Activated B cell treated with CpG ODN at 0.5 μM for 24 hours (primary cell): ENCODE measurements around the gene SP3. TPM values are rescaled to one million over a fixed set of nuclear protein-coding genes. Genes with fewer than 3 reads are reported as not detected.
A peak's percentile ranks its signal among the peaks of the same experiment; 100 is the strongest.

Source experiments
- ATAC-seq: fragments of 200-7000 bp; cut with Tn5 transposase; one replicate; pipeline ENCODE4 v1.10.0; 2021; ENCODE audit warnings: low read depth, mild to moderate bottlenecking, moderate library complexity
- CTCF ChIA-PET: fragments of 350-600 bp; sonication (Branson Sonifier 250); formaldehyde crosslinking; loops from one replicate; lab custom pipeline; 2021; ENCODE audit warnings: antibody characterized with exemption; lab: Charles Lee
- POLR2A ChIA-PET: fragments of 350-600 bp; sonication (Branson Sonifier 250); formaldehyde crosslinking; loops from one replicate; lab custom pipeline; 2021; ENCODE audit warnings: antibody characterized with exemption; lab: Charles Lee
- DNase-seq: peaks from one replicate; pipeline ENCODE4 v3.0.0; 2022
- H3K27ac Mint-ChIP-seq: one replicate; pipeline ENCODE4 v1.8.0; 2020; ENCODE audit warnings: mixed read lengths
- H3K27me3 Mint-ChIP-seq: one replicate; pipeline ENCODE4 v1.8.0; 2021; ENCODE audit warnings: mixed read lengths
- H3K36me3 Mint-ChIP-seq: one replicate; pipeline ENCODE4 v1.8.0; 2021; ENCODE audit warnings: low read depth, mixed read lengths
- H3K4me1 Mint-ChIP-seq: one replicate; pipeline ENCODE4 v1.8.0; 2021; ENCODE audit warnings: mixed read lengths
- H3K4me3 Mint-ChIP-seq: one replicate; pipeline ENCODE4 v1.8.0; 2020; ENCODE audit warnings: mild to moderate bottlenecking, mixed read lengths
- H3K9me3 Mint-ChIP-seq: one replicate; pipeline ENCODE4 v1.8.0; 2020; ENCODE audit warnings: mixed read lengths
- intact Hi-C: fragments of 100-400 bp; cut with micrococcal nuclease; formaldehyde crosslinking; loops from one replicate; pipeline ENCODE4 v1.15.1; 2024
- total RNA-seq: library from RNA; stranded (reverse); gene quantifications from 2 replicates; pipeline ENCODE4 v1.2.3, GENCODE V29; 2022
- TF ChIP-seq, protein P1 (sequence below): fragments of 200-600 bp; IDR thresholded peaks from one replicate; pipeline ENCODE4 v1.8.0; 2022; ENCODE audit warnings: antibody characterized with exemption, mild to moderate bottlenecking

Gene SP3
- total RNA-seq, 1 donor from 2014 or later: 139 TPM

- Mint-ChIP-seq H3K9me3 (no peaks in the 10 kb centered on the region), H3K36me3 (no peaks in the 10 kb centered on the region), H3K27me3 (no peaks in the 10 kb centered on the region), H3K4me3 (no peak overlapping the region), H3K4me1 (peaks cover 29% of the 10 kb centered on the region), H3K27ac (no peak overlapping the region)
- ChIA-PET POLR2A (interaction anchor here (0.6 to 3.8 kb wide), 4 partner anchors 14 to 383 kb away, joined by 5 to 28 read pairs (median 8); partner anchors contain the start of gene SP3), CTCF (interaction anchor here (1.8 kb wide), 1 partner anchor 17 kb away, joined by 3 read pairs; no protein-coding TSS in a partner anchor)
- ATAC-seq (no peak), DNase-seq (no peak)
- intact Hi-C loops: no loop called here
- TF ChIP-seq, protein P1, sequence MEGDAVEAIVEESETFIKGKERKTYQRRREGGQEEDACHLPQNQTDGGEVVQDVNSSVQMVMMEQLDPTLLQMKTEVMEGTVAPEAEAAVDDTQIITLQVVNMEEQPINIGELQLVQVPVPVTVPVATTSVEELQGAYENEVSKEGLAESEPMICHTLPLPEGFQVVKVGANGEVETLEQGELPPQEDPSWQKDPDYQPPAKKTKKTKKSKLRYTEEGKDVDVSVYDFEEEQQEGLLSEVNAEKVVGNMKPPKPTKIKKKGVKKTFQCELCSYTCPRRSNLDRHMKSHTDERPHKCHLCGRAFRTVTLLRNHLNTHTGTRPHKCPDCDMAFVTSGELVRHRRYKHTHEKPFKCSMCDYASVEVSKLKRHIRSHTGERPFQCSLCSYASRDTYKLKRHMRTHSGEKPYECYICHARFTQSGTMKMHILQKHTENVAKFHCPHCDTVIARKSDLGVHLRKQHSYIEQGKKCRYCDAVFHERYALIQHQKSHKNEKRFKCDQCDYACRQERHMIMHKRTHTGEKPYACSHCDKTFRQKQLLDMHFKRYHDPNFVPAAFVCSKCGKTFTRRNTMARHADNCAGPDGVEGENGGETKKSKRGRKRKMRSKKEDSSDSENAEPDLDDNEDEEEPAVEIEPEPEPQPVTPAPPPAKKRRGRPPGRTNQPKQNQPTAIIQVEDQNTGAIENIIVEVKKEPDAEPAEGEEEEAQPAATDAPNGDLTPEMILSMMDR: no peak
These were observed 33.2 kb upstream of the SP3 start for GRCh38 chr2:173998386-173998785.

DNA sequence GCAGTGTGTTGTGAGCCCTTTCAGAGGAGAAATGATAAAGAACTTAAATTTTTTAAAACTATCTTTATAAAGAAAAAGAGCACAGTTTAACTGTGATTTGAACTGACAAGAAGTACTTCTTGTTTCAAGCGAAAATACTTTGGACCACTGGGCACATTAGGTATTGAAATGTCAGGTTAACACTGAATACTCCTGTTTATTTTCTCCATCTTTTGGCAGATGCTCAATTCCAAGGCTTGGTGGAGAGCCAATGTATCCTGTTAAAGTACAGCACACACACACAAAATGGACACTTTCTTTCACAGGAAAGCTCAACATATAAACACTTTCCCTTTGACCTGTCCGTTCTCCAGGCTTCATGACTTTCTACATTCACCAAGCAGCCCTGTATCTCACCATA lies 32.6 kb upstream of the SP3 start:
- ChIA-PET CTCF (interaction anchor here (1.8 kb wide), 1 partner anchor 17 kb away, joined by 3 read pairs; no protein-coding TSS in a partner anchor), POLR2A (interaction anchor here (3.8 kb wide), 1 partner anchor 33 kb away, joined by 28 read pairs; the partner anchor contains the start of gene SP3)
- Mint-ChIP-seq H3K9me3 (no peaks in the 10 kb centered on the region), H3K27me3 (no peaks in the 10 kb centered on the region), H3K4me3 (no peak overlapping the region), H3K4me1 (peaks cover 29% of the 10 kb centered on the region), H3K27ac (no peak overlapping the region), H3K36me3 (no peaks in the 10 kb centered on the region)
- intact Hi-C loops: loop anchor here (1.0 kb wide), 2 partner anchors 32 to 42 kb away; partner anchors contain the start of gene SP3
- TF ChIP-seq, protein P1: no peak
- no peak for ATAC-seq
- no peak for DNase-seq

GRCh38 chr2:173997269-173997668 lies 32.1 kb upstream of the SP3 start:
- POLR2A ChIA-PET: interaction anchor here (1.1 to 3.8 kb wide), 3 partner anchors 15 to 33 kb away, joined by 3 to 28 read pairs (median 8); partner anchors contain the start of gene SP3
- peak overlapping the region; percentile 13 for H3K4me3 Mint-ChIP-seq
- peak; percentile 100 for ATAC-seq

GRCh38 chr2:173996766-173997165 lies 31.6 kb upstream of the SP3 start:
- Mint-ChIP-seq H3K9me3 (no peaks in the 10 kb centered on the region), H3K27me3 (no peaks in the 10 kb centered on the region), H3K27ac (peak overlapping the region; percentile 72), H3K4me3 (no peak overlapping the region), H3K4me1 (peaks cover 38% of the 10 kb centered on the region), H3K36me3 (no peaks in the 10 kb centered on the region)
- intact Hi-C loops: loop anchor here (1.0 kb wide), 2 partner anchors 31 to 43 kb away; partner anchors contain the start of gene SP3
- ATAC-seq (no peak), DNase-seq (no peak)
- ChIA-PET CTCF (interaction anchor here (1.1 kb wide), 1 partner anchor 252 kb away, joined by 3 read pairs; the partner anchor contains the start of gene OLA1), POLR2A (interaction anchor here (0.5 to 3.8 kb wide), 5 partner anchors 10 to 35 kb away, joined by 3 to 28 read pairs (median 3); partner anchors contain the start of gene SP3)
- TF ChIP-seq, protein P1: no peak

More at GRCh38 chr2:173997269-173997668, 32.1 kb upstream of the SP3 start:
- TF ChIP-seq, protein P1: no peak
- intact Hi-C loops: loop anchor here (1.0 kb wide), 2 partner anchors 32 to 42 kb away; partner anchors contain the start of gene SP3
- Mint-ChIP-seq H3K9me3 (no peaks in the 10 kb centered on the region), H3K27ac (peak overlapping the region; percentile 72), H3K36me3 (no peaks in the 10 kb centered on the region), H3K27me3 (no peaks in the 10 kb centered on the region), H3K4me1 (peaks cover 33% of the 10 kb centered on the region)
- peak; percentile 45 for DNase-seq
- CTCF ChIA-PET: interaction anchor here (1.1 to 1.8 kb wide), 2 partner anchors 18 to 251 kb away, joined by 3 read pairs; partner anchors contain the start of gene OLA1

GRCh38 chr2:173993459-173993858 lies 28.3 kb upstream of the SP3 start:
- POLR2A ChIA-PET: interaction anchor here (0.5 kb wide), 1 partner anchor 29 kb away, joined by 3 read pairs; no protein-coding TSS in a partner anchor
- Mint-ChIP-seq H3K4me3 (no peak overlapping the region), H3K9me3 (no peaks in the 10 kb centered on the region), H3K4me1 (peaks cover 60% of the 10 kb centered on the region), H3K27me3 (no peaks in the 10 kb centered on the region), H3K36me3 (no peaks in the 10 kb centered on the region), H3K27ac (no peak overlapping the region)
- TF ChIP-seq, protein P1: no peak
- ATAC-seq: no peak
- CTCF ChIA-PET: no interaction called here
- DNase-seq: no peak
- intact Hi-C loops: no loop called here
